ENCODE results near the gene MAGEA12. TPM values are rescaled to one million over a fixed set of nuclear protein-coding genes. Genes with fewer than 3 reads are reported as not detected.
"Not testable (repeated sequence)": the region's sequence is repeated elsewhere in the genome, so short reads cannot be mapped to it uniquely, and the experiment has no call there.

MAGEA12 gene
- total and polyA plus RNA-seq, 4 donors, result not detected

GRCh38 chrX:152713815-152714787 is 19.5 kb upstream of the MAGEA12 start, which contains the start of gene MAGEA2B:
MAGEA2B (plus strand) TSS chrX:152714628; CDS start chrX:152717107, 2,479 bp downstream.
- H3K27ac ChIP-seq (ENCODE audit: low read depth in 1 of 2, low read length in 1 of 2); ATAC-seq (ENCODE audit: insufficient read depth, low FRiP score); H3K9ac ChIP-seq (ENCODE audit: insufficient read depth in 1 of 2, low read length in 2 of 2); DNase-seq; H3K27me3 ChIP-seq (ENCODE audit: control insufficient read depth in 3 of 3, insufficient read depth in 3 of 3, low read length in 2 of 3); H3K9me3 ChIP-seq (ENCODE audit: control insufficient read depth in 4 of 4, insufficient read depth in 3 of 4, low read length in 3 of 4); H3K4me1 ChIP-seq (ENCODE audit: control insufficient read depth in 5 of 5, insufficient read depth in 5 of 5, low read length in 5 of 5); H3K4me3 ChIP-seq; H3K36me3 ChIP-seq (ENCODE audit: control insufficient read depth in 4 of 4, insufficient read depth in 4 of 4, low read length in 4 of 4): not testable (repeated sequence)
- no CpG with 5 or more reads among the region's 35 CpGs for WGBS, 2 donors

GRCh38 chrX:152725409-152725808 is 8.1 kb upstream of the MAGEA12 start:
- Histone ChIP-seq H3K36me3 (ENCODE audit: control insufficient read depth in 4 of 4, insufficient read depth in 4 of 4, low read length in 4 of 4) (no peaks in the 10 kb centered on the region), H3K9ac (ENCODE audit: insufficient read depth in 1 of 2, low read length in 2 of 2) (no peak overlapping the region), H3K9me3 (ENCODE audit: control insufficient read depth in 4 of 4, insufficient read depth in 3 of 4, low read length in 3 of 4) (peaks cover 0 to 7% (median 3%) of the 10 kb centered on the region in 4 donors), H3K27me3 (ENCODE audit: control insufficient read depth in 3 of 3, insufficient read depth in 3 of 3, low read length in 2 of 3) (no peaks in the 10 kb centered on the region), H3K4me1 (ENCODE audit: control insufficient read depth in 5 of 5, insufficient read depth in 5 of 5, low read length in 5 of 5) (no peaks in the 10 kb centered on the region), H3K4me3 (no peak overlapping the region), H3K27ac (ENCODE audit: low read depth in 1 of 2, low read length in 1 of 2) (no peak overlapping the region)
- 67 to 76% methylated on average over 7 of the region's 7 CpGs for WGBS, 2 donors
- ATAC-seq (ENCODE audit: insufficient read depth, low FRiP score) (no peak), DNase-seq (no peak)
- TF ChIP-seq, protein P1, sequence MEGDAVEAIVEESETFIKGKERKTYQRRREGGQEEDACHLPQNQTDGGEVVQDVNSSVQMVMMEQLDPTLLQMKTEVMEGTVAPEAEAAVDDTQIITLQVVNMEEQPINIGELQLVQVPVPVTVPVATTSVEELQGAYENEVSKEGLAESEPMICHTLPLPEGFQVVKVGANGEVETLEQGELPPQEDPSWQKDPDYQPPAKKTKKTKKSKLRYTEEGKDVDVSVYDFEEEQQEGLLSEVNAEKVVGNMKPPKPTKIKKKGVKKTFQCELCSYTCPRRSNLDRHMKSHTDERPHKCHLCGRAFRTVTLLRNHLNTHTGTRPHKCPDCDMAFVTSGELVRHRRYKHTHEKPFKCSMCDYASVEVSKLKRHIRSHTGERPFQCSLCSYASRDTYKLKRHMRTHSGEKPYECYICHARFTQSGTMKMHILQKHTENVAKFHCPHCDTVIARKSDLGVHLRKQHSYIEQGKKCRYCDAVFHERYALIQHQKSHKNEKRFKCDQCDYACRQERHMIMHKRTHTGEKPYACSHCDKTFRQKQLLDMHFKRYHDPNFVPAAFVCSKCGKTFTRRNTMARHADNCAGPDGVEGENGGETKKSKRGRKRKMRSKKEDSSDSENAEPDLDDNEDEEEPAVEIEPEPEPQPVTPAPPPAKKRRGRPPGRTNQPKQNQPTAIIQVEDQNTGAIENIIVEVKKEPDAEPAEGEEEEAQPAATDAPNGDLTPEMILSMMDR (IDR thresholded peaks at IDR 0.05; ENCODE audit: control extremely low read depth, extremely low read depth), result no peak

DNA sequence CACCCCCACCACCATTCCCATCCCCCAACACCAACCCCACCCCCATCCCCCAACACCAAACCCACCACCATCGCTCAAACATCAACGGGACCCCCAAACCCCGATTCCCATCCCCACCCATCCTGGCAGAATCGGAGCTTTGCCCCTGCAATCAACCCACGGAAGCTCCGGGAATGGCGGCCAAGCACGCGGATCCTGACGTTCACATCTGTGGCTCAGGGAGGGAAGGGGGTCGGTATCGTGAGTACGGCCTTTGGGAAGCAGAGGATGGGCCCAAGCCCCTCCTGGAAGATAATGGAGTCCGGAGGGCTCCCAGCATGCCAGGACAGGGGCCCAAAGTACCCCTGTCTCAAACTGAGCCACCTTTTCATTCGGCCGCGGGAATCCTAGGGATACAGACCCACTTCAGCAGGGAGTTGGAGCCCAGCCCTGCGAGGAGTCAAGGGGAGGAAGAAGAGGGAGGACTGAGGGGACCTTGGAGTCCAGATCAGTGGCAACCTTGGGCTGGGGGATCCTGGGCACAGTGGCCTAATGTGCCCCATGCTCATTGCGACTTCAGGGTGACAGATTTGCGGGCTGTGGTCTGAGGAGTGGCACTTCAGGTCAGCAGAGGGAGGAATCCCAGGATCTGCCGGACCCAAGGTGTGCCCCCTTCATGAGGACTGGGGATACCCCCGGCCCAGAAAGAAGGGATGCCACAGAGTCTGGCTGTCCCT is 744 bp downstream of the MAGEA12 start:
- not testable (repeated sequence) for ATAC-seq (ENCODE audit: insufficient read depth, low FRiP score); H3K36me3 ChIP-seq (ENCODE audit: control insufficient read depth in 4 of 4, insufficient read depth in 4 of 4, low read length in 4 of 4); DNase-seq; H3K9me3 ChIP-seq (ENCODE audit: control insufficient read depth in 4 of 4, insufficient read depth in 3 of 4, low read length in 3 of 4); H3K27me3 ChIP-seq (ENCODE audit: control insufficient read depth in 3 of 3, insufficient read depth in 3 of 3, low read length in 2 of 3); H3K4me3 ChIP-seq; H3K9ac ChIP-seq (ENCODE audit: insufficient read depth in 1 of 2, low read length in 2 of 2); H3K27ac ChIP-seq (ENCODE audit: low read depth in 1 of 2, low read length in 1 of 2); H3K4me1 ChIP-seq (ENCODE audit: control insufficient read depth in 5 of 5, insufficient read depth in 5 of 5, low read length in 5 of 5)
- 88 to 93% methylated on average over 15 to 22 of the region's 22 CpGs for WGBS, 2 donors

GRCh38 chrX:152735101-152735500 is 1.5 kb downstream of the MAGEA12 start:
- 59 to 86% methylated on average over 1 to 2 of the region's 2 CpGs for WGBS, 2 donors
- no peak overlapping the region for H3K27ac ChIP-seq (ENCODE audit: low read depth in 1 of 2, low read length in 1 of 2)
- peaks cover 0 to 3% (median 0%) of the 10 kb centered on the region in 4 donors for H3K9me3 ChIP-seq (ENCODE audit: control insufficient read depth in 4 of 4, insufficient read depth in 3 of 4, low read length in 3 of 4)
- no peaks in the 10 kb centered on the region for H3K36me3 ChIP-seq (ENCODE audit: control insufficient read depth in 4 of 4, insufficient read depth in 4 of 4, low read length in 4 of 4)
- no peak for ATAC-seq (ENCODE audit: insufficient read depth, low FRiP score)
- TF ChIP-seq, protein P1 (IDR thresholded peaks at IDR 0.05; ENCODE audit: control extremely low read depth, extremely low read depth), result no peak
- no peak for DNase-seq
- H3K4me1 ChIP-seq (ENCODE audit: control insufficient read depth in 5 of 5, insufficient read depth in 5 of 5, low read length in 5 of 5), result no peaks in the 10 kb centered on the region
- no peak overlapping the region for H3K4me3 ChIP-seq
- no peak overlapping the region for H3K9ac ChIP-seq (ENCODE audit: insufficient read depth in 1 of 2, low read length in 2 of 2)
- no peaks in the 10 kb centered on the region for H3K27me3 ChIP-seq (ENCODE audit: control insufficient read depth in 3 of 3, insufficient read depth in 3 of 3, low read length in 2 of 3)

All from lung (tissue), 12 donors.